Natural killer cell (primary cell): ENCODE measurements around the gene STXBP6. TPM values are rescaled to one million over a fixed set of nuclear protein-coding genes. Genes with fewer than 3 reads are reported as not detected.

Experiments used
- ATAC-seq, 3 donors: fragments of 150-1000 bp in 2 of 3; fragments of 200-7000 bp in 1 of 3; cut with Tn5 transposase; 1 replicate in 1 of 3; 2 replicates in 2 of 3; pipeline ENCODE4 v1.10.0; 2021; ENCODE audit warnings: mild to moderate bottlenecking in 2 of 3, moderate library complexity in 2 of 3
- DNase-seq, 2 donors: peaks; one replicate each; pipeline versions ENCODE4 v3.0.0 to v3.0.0-alpha.2; 2013 to 2021; ENCODE audit warnings: mixed read lengths in 1 of 2
- H3K27ac ChIP-seq: one replicate; pipeline ENCODE4 v1.5.1; 2013; ENCODE audit warnings: mild to moderate bottlenecking, low read length
- H3K27me3 ChIP-seq: one replicate; pipeline ENCODE4 v1.6.1; 2013; ENCODE audit warnings: low read length; ENCODE audit not compliant: control insufficient read depth, insufficient read depth
- H3K36me3 ChIP-seq: one replicate; pipeline ENCODE4 v1.6.1; 2013; ENCODE audit warnings: low read length; ENCODE audit not compliant: control insufficient read depth, insufficient read depth
- H3K4me1 ChIP-seq: one replicate; pipeline ENCODE4 v1.6.1; 2013; ENCODE audit warnings: low read length; ENCODE audit not compliant: control insufficient read depth, insufficient read depth
- H3K4me3 ChIP-seq: one replicate; pipeline ENCODE4 v1.5.1; 2013; ENCODE audit warnings: low read length
- H3K9me3 ChIP-seq: one replicate; pipeline ENCODE4 v1.6.1; 2013; ENCODE audit warnings: low read length; ENCODE audit not compliant: control insufficient read depth, insufficient read depth
- H3K27ac Mint-ChIP-seq, 2 donors: one replicate each; pipeline ENCODE4 v1.8.0; 2022; ENCODE audit warnings: mild to moderate bottlenecking in 2 of 2, mixed read lengths in 2 of 2, moderate library complexity in 1 of 2
- H3K27me3 Mint-ChIP-seq, 2 donors: one replicate each; pipeline ENCODE4 v1.8.0; 2022; ENCODE audit warnings: low read depth in 2 of 2, mixed read lengths in 2 of 2
- H3K36me3 Mint-ChIP-seq: one replicate; pipeline ENCODE4 v1.8.0; 2022; ENCODE audit warnings: mixed read lengths
- H3K4me1 Mint-ChIP-seq, 2 donors: one replicate each; pipeline ENCODE4 v1.8.0; 2022; ENCODE audit warnings: mixed read lengths in 2 of 2
- H3K4me3 Mint-ChIP-seq: one replicate; pipeline ENCODE4 v1.8.0; 2022; ENCODE audit warnings: mild to moderate bottlenecking, moderate library complexity, mixed read lengths
- H3K9me3 Mint-ChIP-seq, 2 donors: one replicate each; pipeline ENCODE4 v1.8.0; 2022; ENCODE audit warnings: mixed read lengths in 2 of 2
- CTCF ChIP-seq: fragments of 200-600 bp; IDR thresholded peaks from one replicate; pipeline ENCODE4 v1.8.0; 2022; ENCODE audit warnings: antibody characterized with exemption
- WGBS: methylation state at CpG from one replicate; pipeline ENCODE4 v1.1.7; 2013; ENCODE audit warnings: missing lambda C conversion rate; ENCODE audit not compliant: insufficient coverage; 5-methylcytosine and 5-hydroxymethylcytosine counted together
- intact Hi-C: fragments of 100-400 bp; cut with micrococcal nuclease; formaldehyde crosslinking; loops from one replicate; pipeline ENCODE4 v1.14.2; 2022
- total RNA-seq, 4 donors: library from RNA; stranded (reverse); fragments of 120-200 nt in 1 of 4; gene quantifications; one replicate each; pipeline versions ENCODE4 v1.2.3 to v1.2.4, GENCODE V29; 2013 to 2022

The STXBP6 gene
- total RNA-seq, 3 donors from 2014 or later (not counting 1 experiment from before 2014, with no cell fraction given): 0.20 TPM; not detected in 2

DNA sequence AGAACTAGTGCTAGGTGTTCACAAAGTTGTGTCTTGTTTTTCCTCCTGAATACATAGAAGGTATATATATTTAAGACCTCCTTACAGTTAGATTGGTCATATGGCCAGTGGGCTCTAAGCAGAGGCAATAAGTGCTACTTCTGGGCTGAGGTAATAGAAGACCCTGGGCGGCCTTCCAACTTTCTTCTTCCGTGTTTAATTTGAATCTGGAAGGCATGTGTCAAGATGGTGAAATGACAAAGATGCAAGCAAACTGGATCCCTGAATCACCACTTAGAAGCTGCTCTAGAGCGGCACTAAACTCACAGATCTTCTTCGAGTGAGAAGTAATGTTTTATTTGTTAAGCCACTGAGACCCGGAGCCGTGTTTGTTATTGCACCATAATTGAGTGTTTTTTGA is 215.0 kb downstream of the STXBP6 start:
- Histone ChIP-seq H3K27me3 (no peaks in the 10 kb centered on the region), H3K4me3 (no peak overlapping the region), H3K4me1 (no peaks in the 10 kb centered on the region), H3K36me3 (no peaks in the 10 kb centered on the region), H3K27ac (no peak overlapping the region), H3K9me3 (no peaks in the 10 kb centered on the region)
- no peak overlapping the region for H3K27ac Mint-ChIP-seq
- no peak for TF ChIP-seq CTCF
- WGBS: 98% methylated on average over 6 of the region's 6 CpGs
- H3K36me3 Mint-ChIP-seq: no peaks in the 10 kb centered on the region
- no peaks in the 10 kb centered on the region for H3K4me1 Mint-ChIP-seq
- H3K4me3 Mint-ChIP-seq: no peak overlapping the region
- H3K27me3 Mint-ChIP-seq: peaks cover 12 to 28% of the 10 kb centered on the region in 2 donors
- DNase-seq (no peak), ATAC-seq (no peak)
- intact Hi-C loops: no loop called here
- no peaks in the 10 kb centered on the region for H3K9me3 Mint-ChIP-seq

GRCh38 chr14:24833385-24833784 is 216.6 kb downstream of the STXBP6 start:
- H3K27me3 Mint-ChIP-seq: peaks cover 12 to 28% of the 10 kb centered on the region in 2 donors
- Histone ChIP-seq H3K4me1 (no peaks in the 10 kb centered on the region), H3K9me3 (no peaks in the 10 kb centered on the region), H3K4me3 (no peak overlapping the region), H3K27me3 (no peaks in the 10 kb centered on the region), H3K36me3 (no peaks in the 10 kb centered on the region), H3K27ac (no peak overlapping the region)
- intact Hi-C loops: no loop called here
- DNase-seq (no peak), ATAC-seq (no peak)
- no peaks in the 10 kb centered on the region for H3K9me3 Mint-ChIP-seq
- H3K36me3 Mint-ChIP-seq: no peaks in the 10 kb centered on the region
- TF ChIP-seq CTCF: no peak
- H3K4me1 Mint-ChIP-seq: no peaks in the 10 kb centered on the region
- no peak overlapping the region for H3K27ac Mint-ChIP-seq
- WGBS: no CpG with 5 or more reads among the region's 1 CpG
- H3K4me3 Mint-ChIP-seq: no peak overlapping the region

- ATAC-seq (no peak), DNase-seq (no peak)
- Histone ChIP-seq H3K9me3 (no peaks in the 10 kb centered on the region), H3K27ac (no peak overlapping the region), H3K36me3 (no peaks in the 10 kb centered on the region), H3K27me3 (no peaks in the 10 kb centered on the region), H3K4me1 (no peaks in the 10 kb centered on the region), H3K4me3 (no peak overlapping the region)
- intact Hi-C loops: no loop called here
- WGBS: 67% methylated on average over 3 of the region's 4 CpGs
- no peaks in the 10 kb centered on the region for H3K36me3 Mint-ChIP-seq
- H3K27ac Mint-ChIP-seq: no peak overlapping the region
- H3K9me3 Mint-ChIP-seq: no peaks in the 10 kb centered on the region
- H3K4me1 Mint-ChIP-seq: no peaks in the 10 kb centered on the region
- H3K27me3 Mint-ChIP-seq: peaks cover 14 to 20% of the 10 kb centered on the region in 2 donors
- TF ChIP-seq CTCF: no peak
- no peak overlapping the region for H3K4me3 Mint-ChIP-seq
These were observed 218.3 kb downstream of the STXBP6 start for GRCh38 chr14:24831677-24832076.

DNA sequence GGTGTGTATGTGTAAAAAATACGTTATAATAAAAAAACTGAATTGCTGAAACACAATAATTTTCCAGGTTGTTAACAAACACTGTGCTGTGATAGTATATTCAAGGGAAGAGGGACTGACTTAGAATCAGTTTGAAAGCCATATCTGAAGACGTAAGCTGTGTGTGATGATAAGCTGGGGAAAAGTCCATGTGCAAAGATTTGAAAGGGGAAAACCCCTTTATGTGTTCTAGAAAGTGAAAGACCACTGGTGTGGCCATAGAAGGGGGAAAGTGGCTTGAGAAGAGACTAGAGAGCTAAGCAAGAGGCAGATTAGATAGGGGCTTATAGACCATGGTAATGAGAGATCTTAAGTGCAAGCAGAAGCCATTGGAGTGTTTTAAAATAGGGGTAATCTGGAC is 220.1 kb downstream of the STXBP6 start:
- H3K4me1 ChIP-seq: no peaks in the 10 kb centered on the region
- Mint-ChIP-seq H3K4me1 (no peaks in the 10 kb centered on the region), H3K36me3 (no peaks in the 10 kb centered on the region), H3K27ac (no peak overlapping the region), H3K27me3 (peaks cover 14% of the 10 kb centered on the region in 2 donors), H3K9me3 (no peaks in the 10 kb centered on the region), H3K4me3 (no peak overlapping the region)
- intact Hi-C loops: no loop called here
- ATAC-seq (no peak), DNase-seq (no peak)
- no peaks in the 10 kb centered on the region for H3K27me3 ChIP-seq
- no peak for TF ChIP-seq CTCF
- 72% methylated on average over 2 of the region's 2 CpGs for WGBS
- no peaks in the 10 kb centered on the region for H3K36me3 ChIP-seq
- no peak overlapping the region for H3K27ac ChIP-seq
- no peak overlapping the region for H3K4me3 ChIP-seq
- no peaks in the 10 kb centered on the region for H3K9me3 ChIP-seq
